Suprapubic skin (tissue), 4 donors: Measurements from ENCODE around the gene ZNF775. TPM values are rescaled to one million over a fixed set of nuclear protein-coding genes. Genes with fewer than 3 reads are reported as not detected.

ENCODE experiments used
- DNase-seq, 2 donors: peaks; one replicate each; pipeline ENCODE4 v3.0.0-alpha.2; 2019; ENCODE audit warnings: low spot score in 2 of 2
- H3K27ac ChIP-seq: fragments of 200-600 bp; sonication (generic); one replicate; pipeline ENCODE4 v1.5.1; 2019
- H3K27me3 ChIP-seq: fragments of 200-600 bp; sonication (generic); one replicate; pipeline ENCODE4 v1.5.1; 2019
- H3K36me3 ChIP-seq: fragments of 200-600 bp; sonication (generic); one replicate; pipeline ENCODE4 v1.5.1; 2019
- H3K4me1 ChIP-seq: fragments of 200-600 bp; sonication (generic); one replicate; pipeline ENCODE4 v1.5.1; 2019
- H3K4me3 ChIP-seq: fragments of 200-600 bp; sonication (generic); one replicate; pipeline ENCODE4 v1.5.1; 2019; ENCODE audit warnings: mild to moderate bottlenecking
- H3K9me3 ChIP-seq: fragments of 200-600 bp; sonication (generic); one replicate; pipeline ENCODE4 v1.5.1; 2019
- EP300 ChIP-seq: sonication (generic); formaldehyde crosslinking; IDR thresholded peaks from one replicate; pipeline ENCODE4 v1.6.1; 2017; ENCODE audit warnings: antibody characterized with exemption
- POLR2A ChIP-seq, 2 donors: fragments of 450-650 bp; IDR thresholded peaks; one replicate each; pipeline ENCODE4 v1.6.1; 2017; ENCODE audit warnings: antibody characterized with exemption in 2 of 2, mild to moderate bottlenecking in 2 of 2, moderate library complexity in 2 of 2
- POLR2AphosphoS5 ChIP-seq, 3 donors: sonication (generic); formaldehyde crosslinking; IDR thresholded peaks; one replicate each; pipeline ENCODE4 v1.6.1; 2017; ENCODE audit warnings: antibody characterized with exemption in 3 of 3
- WGBS: methylation state at CpG from one replicate; pipeline ENCODE4 v1.1.5; 2018; 5-methylcytosine and 5-hydroxymethylcytosine counted together
- total RNA-seq, 4 donors: library from RNA; depleted of rRNA; stranded (reverse); fragments of >200 nt; gene quantifications; one replicate each; pipeline ENCODE4 v1.1.0, GENCODE V29; 2016
- TF ChIP-seq, protein P1 (sequence below), 2 donors: fragments of 200-600 bp in 1 of 2; fragments of 450-650 bp in 1 of 2; sonication (generic) in 1 of 2; IDR thresholded peaks; one replicate each; pipeline ENCODE4 v1.5.1; 2016 to 2019; ENCODE audit warnings: antibody characterized with exemption in 2 of 2, mild to moderate bottlenecking in 1 of 2, moderate library complexity in 1 of 2

The ZNF775 gene
- total RNA-seq, 4 donors from 2014 or later: 1.6 to 3.9 (median 2.6) TPM

DNA sequence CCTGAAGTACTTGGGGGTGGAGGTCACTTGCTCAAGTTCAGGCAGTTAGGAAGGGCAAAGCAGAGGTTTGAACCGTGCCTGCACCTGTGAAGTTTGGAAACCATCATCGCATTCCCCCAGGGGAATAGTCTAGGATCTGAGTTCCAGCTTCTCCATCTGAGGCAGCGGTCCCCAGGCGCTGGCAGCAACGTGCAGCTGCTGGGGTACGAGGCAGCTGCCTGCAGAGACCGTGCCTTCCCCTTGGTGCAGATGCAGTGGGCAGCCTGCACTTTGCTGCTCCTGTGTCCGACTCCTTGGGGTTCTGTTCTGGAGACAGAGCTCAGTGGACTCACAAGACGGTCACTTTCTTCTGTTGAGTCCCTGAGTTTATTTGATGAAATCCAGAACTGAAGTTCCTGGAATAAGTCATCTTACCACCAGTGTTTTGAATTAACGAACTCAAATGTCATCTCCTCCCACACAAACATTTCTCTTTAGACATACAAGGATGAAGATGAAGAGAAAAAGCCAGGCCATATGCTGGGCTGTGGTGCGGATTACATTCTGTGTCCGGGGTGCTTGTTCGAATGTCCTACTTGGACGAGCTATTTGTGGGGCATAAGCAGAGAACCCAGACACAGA, 51.4 kb downstream of the ZNF775 start:
- WGBS: 72% methylated on average over 12 of the region's 14 CpGs
- DNase-seq: peak in 1 of 2 donors; percentile 63
- H3K27me3 ChIP-seq: no peaks in the 10 kb centered on the region
- no peaks in the 10 kb centered on the region for H3K9me3 ChIP-seq
- H3K36me3 ChIP-seq: no peaks in the 10 kb centered on the region
- no peak overlapping the region for H3K4me3 ChIP-seq
- peaks cover 10% of the 10 kb centered on the region for H3K4me1 ChIP-seq
- no peak overlapping the region for H3K27ac ChIP-seq
- TF ChIP-seq POLR2AphosphoS5 (IDR thresholded peaks at IDR 0.05) (no peak), EP300 (no peak), POLR2A (IDR thresholded peaks at IDR 0.05) (no peak)

DNA sequence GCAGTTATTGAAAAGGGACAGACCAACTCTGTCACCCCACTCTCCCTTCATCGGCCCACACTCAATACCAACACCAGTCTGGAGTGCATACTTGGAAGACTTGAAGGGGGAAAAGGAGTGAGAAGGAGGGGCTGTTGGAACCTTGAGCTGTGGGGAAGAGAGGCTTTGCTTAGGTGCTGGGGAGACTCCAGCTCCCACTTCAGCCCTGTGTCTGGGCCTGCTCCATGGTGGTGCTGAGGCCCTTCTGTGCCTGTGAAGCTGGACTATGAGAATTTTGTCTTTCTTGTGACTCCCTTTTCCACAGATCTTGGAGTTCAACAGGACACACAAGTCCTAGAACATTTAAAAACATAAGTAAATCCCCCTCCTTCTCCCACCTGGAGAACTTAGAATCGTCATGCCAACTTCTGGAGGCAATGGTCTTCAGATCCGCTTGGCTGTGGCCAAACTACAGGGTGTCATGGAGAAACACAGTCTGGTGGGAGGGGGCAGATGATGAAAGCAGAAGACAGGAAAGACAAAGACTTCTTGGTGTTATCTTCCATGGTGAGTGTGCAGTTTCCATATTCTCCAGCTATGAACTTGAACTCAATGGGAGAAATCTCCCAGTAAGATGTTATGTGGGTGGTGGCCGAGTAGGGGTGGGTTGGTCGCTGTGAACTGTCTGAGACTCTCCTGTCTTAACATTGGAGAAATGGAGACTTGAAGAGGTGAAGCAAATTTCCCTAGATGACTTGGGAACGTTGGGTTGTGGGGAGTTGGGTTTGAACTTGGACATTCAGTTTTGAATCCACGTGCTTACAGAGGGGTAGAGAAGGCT, 52.9 kb downstream of the ZNF775 start:
- no peak overlapping the region for H3K27ac ChIP-seq
- peak in 1 of 2 donors; percentile 15 for DNase-seq
- WGBS: 93% methylated on average over 7 of the region's 7 CpGs
- H3K4me1 ChIP-seq: peaks cover 10% of the 10 kb centered on the region
- H3K36me3 ChIP-seq: no peaks in the 10 kb centered on the region
- no peaks in the 10 kb centered on the region for H3K27me3 ChIP-seq
- H3K4me3 ChIP-seq: no peak overlapping the region
- no peak for TF ChIP-seq POLR2A (IDR thresholded peaks at IDR 0.05)
- TF ChIP-seq, protein P1, sequence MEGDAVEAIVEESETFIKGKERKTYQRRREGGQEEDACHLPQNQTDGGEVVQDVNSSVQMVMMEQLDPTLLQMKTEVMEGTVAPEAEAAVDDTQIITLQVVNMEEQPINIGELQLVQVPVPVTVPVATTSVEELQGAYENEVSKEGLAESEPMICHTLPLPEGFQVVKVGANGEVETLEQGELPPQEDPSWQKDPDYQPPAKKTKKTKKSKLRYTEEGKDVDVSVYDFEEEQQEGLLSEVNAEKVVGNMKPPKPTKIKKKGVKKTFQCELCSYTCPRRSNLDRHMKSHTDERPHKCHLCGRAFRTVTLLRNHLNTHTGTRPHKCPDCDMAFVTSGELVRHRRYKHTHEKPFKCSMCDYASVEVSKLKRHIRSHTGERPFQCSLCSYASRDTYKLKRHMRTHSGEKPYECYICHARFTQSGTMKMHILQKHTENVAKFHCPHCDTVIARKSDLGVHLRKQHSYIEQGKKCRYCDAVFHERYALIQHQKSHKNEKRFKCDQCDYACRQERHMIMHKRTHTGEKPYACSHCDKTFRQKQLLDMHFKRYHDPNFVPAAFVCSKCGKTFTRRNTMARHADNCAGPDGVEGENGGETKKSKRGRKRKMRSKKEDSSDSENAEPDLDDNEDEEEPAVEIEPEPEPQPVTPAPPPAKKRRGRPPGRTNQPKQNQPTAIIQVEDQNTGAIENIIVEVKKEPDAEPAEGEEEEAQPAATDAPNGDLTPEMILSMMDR (IDR thresholded peaks at IDR 0.05): no peak
- TF ChIP-seq POLR2AphosphoS5 (IDR thresholded peaks at IDR 0.05): no peak
- no peak for TF ChIP-seq EP300
- no peaks in the 10 kb centered on the region for H3K9me3 ChIP-seq

DNA sequence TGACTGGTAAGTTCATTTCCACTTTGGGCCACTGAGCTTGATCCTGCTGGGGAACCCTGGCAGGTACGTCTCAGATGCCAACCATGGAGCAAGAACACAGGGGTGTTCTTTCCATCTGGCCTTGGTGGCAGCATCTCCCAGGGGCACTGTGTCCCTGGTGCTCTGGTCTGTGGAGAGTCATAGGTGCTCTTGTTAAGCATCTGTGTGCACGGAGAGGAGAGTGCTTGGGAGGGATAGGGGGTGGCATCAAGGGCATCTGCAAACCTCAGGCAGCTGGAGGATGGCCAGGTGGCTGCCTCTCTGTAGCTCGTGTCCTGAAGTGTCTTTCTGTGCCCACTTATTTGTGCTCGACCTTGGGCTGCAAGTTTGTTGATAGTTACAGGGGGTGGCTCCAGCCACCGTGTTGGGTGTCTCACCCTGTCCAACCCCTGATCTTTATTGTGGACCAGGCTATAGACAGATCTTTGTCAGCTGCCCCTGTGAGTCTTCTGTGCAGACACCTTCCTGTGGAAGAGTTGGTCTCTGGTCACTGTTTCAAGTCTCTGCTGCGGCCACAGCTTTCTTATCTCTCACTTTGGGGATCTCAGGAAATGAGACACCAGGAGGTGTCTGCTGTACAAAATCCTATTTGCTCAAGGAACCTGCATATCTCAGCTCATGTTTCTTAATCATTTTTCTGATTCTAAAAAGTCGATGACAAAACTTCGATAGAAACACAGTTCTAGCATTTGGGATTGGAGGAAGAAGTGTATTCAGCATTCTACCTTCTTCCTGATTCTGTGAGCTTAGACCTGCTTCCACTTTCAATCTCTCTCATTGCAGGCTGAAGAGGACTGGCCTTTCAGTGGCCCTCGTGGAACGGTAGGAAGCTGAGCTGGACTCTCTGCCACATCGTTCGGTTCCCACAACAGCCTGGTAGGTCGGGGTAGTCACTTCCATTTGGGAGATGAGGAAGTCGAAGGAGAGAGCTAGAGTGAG, 54.1 kb downstream of the ZNF775 start:
- WGBS: 80% methylated on average over 14 of the region's 14 CpGs
- TF ChIP-seq, protein P1 (IDR thresholded peaks at IDR 0.05): no peak
- TF ChIP-seq EP300 (no peak), POLR2A (IDR thresholded peaks at IDR 0.05) (no peak)
- peaks cover 10% of the 10 kb centered on the region for H3K4me1 ChIP-seq
- H3K27ac ChIP-seq: no peak overlapping the region
- H3K4me3 ChIP-seq: no peak overlapping the region
- no peaks in the 10 kb centered on the region for H3K9me3 ChIP-seq
- peak in 1 of 2 donors; percentile 45 for DNase-seq
- H3K27me3 ChIP-seq: no peaks in the 10 kb centered on the region
- H3K36me3 ChIP-seq: no peaks in the 10 kb centered on the region

GRCh38 chr7:150434240-150434639, 55.1 kb downstream of the ZNF775 start:
- WGBS: 88% methylated on average over 8 of the region's 8 CpGs
- TF ChIP-seq, protein P1 (IDR thresholded peaks at IDR 0.05): no peak
- no peak for TF ChIP-seq EP300
- TF ChIP-seq POLR2AphosphoS5 (IDR thresholded peaks at IDR 0.05): no peak
- TF ChIP-seq POLR2A (IDR thresholded peaks at IDR 0.05): no peak
- no peak for DNase-seq
- no peak overlapping the region for H3K27ac ChIP-seq
- H3K27me3 ChIP-seq: no peaks in the 10 kb centered on the region
- peaks cover under 1% of the 10 kb centered on the region for H3K4me1 ChIP-seq
- H3K4me3 ChIP-seq: no peak overlapping the region
- H3K9me3 ChIP-seq: no peaks in the 10 kb centered on the region
- no peaks in the 10 kb centered on the region for H3K36me3 ChIP-seq

- Histone ChIP-seq H3K4me1 (no peaks in the 10 kb centered on the region), H3K36me3 (no peaks in the 10 kb centered on the region), H3K27me3 (no peaks in the 10 kb centered on the region), H3K9me3 (no peaks in the 10 kb centered on the region), H3K27ac (no peak overlapping the region), H3K4me3 (no peak overlapping the region)
- TF ChIP-seq, protein P1 (IDR thresholded peaks at IDR 0.05): no peak
- TF ChIP-seq EP300 (no peak), POLR2A (IDR thresholded peaks at IDR 0.05) (no peak), POLR2AphosphoS5 (IDR thresholded peaks at IDR 0.05) (no peak)
- 96% methylated on average over 4 of the region's 4 CpGs for WGBS
- no peak for DNase-seq
These were observed 55.9 kb downstream of the ZNF775 start for GRCh38 chr7:150435047-150435389.
